Measurements from ENCODE around the gene MYO3A.
"Not testable (repeated sequence)": the region's sequence is repeated elsewhere in the genome, so short reads cannot be mapped to it uniquely, and the experiment has no call there.

MYO3A gene

DNA sequence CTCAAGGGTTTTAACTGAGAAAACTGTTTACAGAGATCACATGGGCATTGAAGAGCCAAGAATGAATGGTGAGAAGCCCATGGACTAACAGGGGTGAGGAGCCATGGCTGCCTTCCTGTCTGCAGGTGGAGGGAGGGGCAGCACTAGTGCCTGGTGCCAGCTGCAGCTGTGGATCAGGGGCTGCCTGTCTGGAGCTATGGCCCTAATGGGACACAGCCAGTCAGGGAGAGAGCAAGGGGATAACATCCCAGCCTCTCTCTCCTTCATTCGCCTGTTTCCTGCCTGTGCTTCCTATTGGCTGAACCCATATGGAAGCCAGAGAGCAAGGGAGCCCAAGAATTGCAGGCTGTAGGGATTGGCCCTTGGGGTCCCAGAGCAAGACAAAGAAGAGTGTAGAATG is 156.7 kb downstream of the MYO3A start:
- DNase-seq (ENCODE audit: low spot score), result no peak

DNA sequence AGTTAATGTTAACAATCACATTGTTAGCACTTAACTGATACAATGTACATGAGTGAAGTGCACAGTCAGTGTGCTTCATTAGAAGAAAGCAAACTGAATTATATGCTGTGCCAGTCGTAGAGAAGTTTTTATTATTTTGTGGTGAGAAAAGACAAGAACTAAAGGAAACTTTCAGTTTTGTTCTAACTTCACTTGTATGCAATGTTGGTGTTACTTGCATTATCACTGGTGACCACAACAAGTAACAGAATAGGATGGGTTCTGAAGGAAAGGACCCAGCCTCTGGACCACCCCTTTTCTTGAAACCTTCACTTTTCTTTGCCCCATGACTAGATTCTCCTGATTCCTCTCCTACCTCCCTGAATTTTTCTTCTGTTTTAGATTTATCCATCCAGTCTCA is 159.2 kb downstream of the MYO3A start:
- DNase-seq (ENCODE audit: low spot score), result no peak

GRCh38 chr10:26095781-26096180 is 161.8 kb downstream of the MYO3A start:
- DNase-seq (ENCODE audit: low spot score), result no peak

DNA sequence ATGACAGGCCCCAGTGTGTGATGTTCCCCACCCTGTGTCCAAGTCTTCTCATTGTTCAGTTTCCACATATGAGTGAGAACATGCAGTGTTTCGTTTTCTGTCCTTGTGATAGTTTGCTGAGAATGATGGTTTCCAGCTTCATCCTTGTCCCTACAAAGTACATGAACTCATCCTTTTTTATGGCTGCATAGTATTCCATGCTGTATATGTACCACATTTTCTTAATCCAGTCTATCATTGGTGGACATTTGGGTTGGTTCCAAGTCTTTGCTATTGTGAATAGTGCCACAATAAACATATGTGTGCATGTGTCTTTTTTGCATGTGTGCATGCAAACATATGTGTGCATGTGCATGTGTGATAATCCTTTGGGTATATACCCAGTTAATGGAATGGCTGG is 163.5 kb downstream of the MYO3A start:
- DNase-seq (ENCODE audit: low spot score), result not testable (repeated sequence)

DNA sequence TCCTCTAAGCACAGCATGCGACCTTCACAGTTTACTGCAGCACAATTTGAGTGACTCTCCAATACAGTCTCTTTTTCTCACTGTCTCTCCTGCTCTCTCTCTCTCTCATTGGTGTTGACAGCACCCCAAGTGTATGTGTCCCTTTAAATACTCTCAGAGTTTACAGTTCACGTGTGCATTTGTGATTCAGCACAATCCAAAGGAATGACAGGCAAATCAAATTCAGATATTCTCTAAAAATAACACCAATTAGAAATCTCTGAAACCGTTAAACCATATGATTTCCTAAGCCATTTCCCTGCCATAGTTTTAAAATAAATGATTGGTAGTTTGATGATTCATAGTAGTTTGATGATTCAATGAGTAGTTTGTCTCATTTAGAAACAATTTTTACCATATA is 178.5 kb downstream of the MYO3A start:
- no peak for DNase-seq (ENCODE audit: low spot score)

DNA sequence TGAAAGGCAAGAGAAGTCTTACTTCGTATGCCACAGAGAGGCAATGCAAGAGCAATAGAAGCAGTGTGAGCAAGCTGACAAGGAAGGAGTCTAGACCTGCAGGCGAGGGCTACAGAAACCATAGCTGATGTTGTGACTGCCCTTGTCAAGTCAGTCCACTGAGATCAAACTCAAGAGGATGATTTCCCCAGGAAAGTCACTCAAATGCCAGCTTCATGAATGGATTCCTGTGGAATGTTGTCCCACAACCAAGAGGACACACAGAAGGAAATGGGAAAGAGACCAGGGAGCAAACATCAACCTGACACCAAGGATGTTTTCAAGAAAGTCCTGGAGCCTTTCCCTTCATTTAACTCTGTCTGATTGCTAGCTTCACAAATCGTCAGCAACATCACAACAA is 204.6 kb downstream of the MYO3A start:
- DNase-seq (ENCODE audit: low spot score), result no peak

DNA sequence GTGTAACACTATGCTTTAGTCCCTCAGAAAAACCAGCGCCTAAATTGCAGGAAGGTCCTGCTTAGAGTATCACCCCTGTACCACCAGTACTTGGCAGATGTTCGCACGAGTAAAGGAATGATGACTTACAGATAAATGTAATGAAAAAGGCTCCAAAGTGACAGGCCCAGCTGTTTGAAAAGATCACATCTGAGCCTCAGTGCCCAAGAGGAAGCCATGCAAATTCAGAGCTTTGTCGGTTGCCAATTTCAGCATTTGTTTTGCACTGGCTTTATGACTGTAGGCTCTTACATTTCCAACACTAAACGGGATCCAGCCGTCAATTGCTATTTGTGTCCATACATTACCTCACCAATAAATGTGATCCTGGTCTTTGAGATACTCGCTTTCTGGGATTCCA is 222.0 kb downstream of the MYO3A start:
- DNase-seq (ENCODE audit: low spot score), result no peak

- DNase-seq (ENCODE audit: low spot score), result no peak
These were observed 223.7 kb downstream of the MYO3A start for GRCh38 chr10:26157734-26158133.

DNA sequence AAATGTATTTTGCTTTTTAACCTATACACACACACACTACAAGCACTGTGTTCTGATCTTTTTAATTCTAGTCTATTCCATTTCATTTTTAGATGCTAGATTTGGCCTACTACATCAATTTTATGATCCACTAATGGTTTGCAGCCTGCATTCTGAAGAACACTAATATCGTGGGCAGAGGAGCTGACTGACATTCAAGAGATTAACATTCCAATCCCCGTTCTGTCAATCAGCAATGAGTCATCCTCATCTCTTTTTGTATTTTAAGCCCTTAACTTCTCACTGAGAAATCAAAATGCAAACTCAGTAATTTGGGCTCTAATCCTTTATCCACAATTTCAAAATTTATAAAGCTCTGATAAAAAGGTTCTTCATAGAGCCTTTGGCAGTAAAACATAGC is 235.4 kb downstream of the MYO3A start:
- no peak for DNase-seq (ENCODE audit: low spot score)

DNA sequence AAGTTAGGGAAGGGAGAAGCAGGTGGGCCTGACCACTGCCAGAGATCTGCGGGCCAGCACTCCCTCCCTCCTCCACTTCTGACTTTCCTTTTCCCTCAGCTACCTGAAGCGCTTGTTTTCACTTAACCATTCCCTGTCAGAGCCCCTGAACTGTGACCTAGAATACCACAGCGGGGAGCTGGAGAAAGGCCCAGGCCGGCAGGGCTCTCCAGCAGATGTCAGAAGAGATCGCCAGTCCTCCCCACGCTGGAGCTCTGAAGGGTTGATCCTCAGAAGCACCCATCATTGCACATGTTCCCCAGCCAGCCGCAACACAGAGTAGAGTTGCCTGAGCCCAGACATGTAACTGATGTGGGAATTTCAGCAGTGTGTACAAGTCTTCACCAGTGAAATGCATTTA is 238.1 kb downstream of the MYO3A start:
- DNase-seq (ENCODE audit: low spot score), result no peak

GRCh38 chr10:26173837-26174236 is 239.8 kb downstream of the MYO3A start:
- DNase-seq (ENCODE audit: low spot score), result no peak

GRCh38 chr10:26177341-26177740 is 243.3 kb downstream of the MYO3A start:
- no peak for DNase-seq (ENCODE audit: low spot score)

DNA sequence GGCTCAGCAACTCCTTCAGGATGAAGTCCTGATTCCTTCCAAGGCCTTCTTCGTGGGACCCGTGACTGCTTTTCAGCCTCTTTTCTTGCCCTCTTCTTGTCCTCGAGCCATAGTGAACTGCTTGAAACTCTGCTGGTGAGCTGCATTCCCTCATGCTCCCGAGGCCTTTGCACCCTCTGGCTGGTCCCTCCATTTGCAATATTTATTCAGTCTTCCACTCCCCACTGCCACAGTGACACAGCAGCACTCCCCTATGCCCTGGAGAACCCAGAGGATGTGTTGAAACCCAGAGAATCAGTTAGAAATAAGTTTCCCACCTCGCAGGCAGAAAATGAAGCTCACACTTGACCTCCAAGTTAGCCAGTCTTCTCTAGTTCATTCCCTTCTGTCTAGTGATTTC is 260.2 kb downstream of the MYO3A start:
- no peak for DNase-seq (ENCODE audit: low spot score)

- no peak for DNase-seq (ENCODE audit: low spot score)
These were observed 263.2 kb downstream of the MYO3A start for GRCh38 chr10:26197248-26197647.

DNA sequence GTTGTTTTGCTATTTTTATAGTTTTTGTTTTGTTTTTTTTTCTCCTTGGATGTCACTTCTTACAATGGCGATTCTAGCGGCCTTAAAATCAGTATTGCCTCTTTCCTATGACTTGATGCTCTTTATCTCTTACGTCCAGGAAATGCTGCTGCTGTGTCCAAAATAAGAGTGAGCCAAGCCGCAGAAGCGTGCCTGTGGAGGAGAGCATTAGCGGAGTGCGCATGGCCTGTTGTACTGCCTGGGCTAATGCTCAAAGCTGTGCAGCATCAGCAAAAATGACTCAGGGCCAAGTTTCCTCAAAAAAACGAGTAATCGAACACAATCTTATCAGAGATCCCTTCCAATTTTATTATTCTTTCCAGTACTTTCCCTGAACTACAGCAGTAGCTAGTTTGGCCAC is 264.1 kb downstream of the MYO3A start:
- no peak for DNase-seq (ENCODE audit: low spot score)

DNA sequence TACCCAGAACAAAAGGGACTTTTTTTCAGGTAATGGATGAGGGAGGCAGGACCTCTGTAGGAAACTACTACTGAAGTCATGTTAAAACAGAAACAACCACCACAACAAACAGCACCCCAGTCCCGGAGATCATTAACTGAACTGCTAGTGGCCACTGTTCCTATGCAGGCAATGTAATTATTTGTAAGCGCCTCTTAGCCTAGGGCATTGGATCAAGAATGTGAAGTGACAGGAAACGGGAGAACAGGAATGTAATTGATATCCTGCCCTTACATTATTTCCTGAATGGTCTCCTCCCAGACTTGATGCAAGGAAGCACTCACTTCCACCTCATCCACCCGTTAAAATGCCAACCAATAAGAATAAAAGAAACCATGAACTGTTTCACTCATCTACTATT is 265.8 kb downstream of the MYO3A start:
- peak; percentile 5 for DNase-seq (ENCODE audit: low spot score)

DNA sequence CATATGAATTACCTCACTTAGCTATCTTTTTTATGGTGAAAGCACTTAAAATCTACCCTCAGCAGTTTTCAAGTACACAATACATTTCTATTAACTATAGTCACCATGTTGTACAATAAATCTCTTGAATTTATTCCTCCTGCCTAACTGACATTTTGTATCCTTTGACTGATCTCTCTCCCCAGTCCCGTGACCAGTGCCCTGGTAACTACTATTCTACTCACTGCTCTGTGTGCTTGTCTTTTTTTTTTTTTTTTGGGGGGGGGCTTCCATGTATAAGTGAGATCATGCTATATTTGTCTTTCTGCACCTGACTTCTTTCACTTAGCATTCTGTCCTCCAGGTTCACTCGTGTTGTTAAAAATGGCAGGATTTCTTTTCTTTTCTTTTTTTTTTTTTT is 271.2 kb downstream of the MYO3A start:
- no peak for DNase-seq (ENCODE audit: low spot score)

DNA sequence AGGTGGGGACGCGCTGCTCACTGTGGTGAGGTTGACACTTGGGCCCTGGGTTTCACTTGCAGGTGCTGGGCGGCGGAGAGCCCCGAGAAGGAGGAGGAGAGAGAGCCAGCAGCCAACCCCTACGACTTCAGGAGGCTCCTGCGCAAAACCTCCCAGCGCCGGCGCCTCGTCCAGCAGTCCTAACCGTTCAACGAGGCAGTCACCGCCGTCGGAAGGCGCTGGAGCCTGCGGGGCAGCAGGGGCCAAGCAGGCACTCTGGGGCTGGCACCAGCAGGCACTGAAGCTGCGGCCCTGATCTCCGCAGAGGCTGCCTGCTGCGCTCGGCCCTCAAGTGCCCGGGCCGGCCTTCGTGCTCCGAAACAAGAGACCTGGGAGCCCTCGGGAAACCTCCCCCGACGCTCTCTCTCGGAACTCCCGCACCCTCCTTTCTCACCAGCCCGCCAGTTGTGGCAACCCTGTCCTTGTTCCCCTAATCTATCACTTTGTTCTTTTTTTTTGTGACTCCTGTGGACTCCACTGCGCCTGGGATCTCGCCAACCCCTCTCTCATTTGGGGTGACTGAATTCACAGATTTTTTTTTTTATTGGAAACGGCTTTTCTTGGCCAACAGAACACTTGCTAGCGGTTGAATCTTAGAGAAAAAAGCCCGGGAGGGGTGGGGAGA is 277.9 kb downstream of the MYO3A start:
- DNase-seq (ENCODE audit: low spot score), result no peak

DNA sequence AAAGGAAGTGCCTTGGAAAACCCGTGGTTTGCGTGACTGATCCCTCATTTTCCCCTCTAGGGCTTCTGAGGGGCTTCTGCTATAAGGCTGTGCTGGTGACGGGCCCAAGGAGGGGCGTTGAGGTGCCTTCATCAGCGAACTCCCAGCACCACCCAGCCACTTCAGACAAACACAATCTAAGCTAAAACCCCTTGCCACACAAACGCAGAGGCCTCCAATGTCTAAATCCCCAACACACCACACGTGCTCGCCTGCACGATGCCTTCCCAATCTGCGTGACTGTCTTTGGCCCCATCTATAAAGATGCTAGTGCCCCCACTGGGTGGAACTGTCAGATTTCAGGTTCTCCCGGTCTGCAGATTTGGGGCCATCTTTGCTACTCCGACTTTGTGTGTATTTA is 278.5 kb downstream of the MYO3A start:
- no peak for DNase-seq (ENCODE audit: low spot score)

DNA sequence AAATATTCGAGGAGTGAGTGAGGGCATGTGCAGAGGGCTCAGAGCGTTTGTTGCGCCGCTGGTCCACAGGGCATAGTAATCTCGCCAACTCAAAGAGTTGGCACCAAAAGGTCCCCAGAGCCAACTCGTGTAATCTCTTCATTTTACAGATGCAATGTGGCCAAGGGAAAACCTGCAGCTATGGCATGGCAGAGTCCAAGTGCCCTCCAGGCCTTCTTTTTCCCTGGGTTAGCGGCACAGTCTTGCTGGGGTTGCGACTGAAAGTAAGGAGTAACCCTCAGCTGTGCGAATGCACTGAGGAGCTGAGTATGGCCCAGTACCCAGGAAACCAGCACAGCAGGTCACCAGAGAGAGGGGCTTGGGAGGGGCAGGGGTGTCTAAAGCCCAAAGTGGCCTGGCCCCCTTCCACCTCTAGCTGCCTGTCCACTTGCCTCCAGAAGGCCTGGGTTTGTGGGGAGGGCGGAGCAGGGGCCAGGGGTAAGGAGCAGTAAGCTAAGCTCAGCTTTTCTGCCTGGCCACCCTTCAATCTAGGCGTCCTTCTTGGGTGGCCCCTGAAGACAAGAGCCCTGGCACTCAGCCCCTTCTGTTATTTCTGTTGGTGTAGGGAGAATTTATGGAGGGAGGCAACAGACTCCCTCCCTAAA is 279.2 kb downstream of the MYO3A start:
- DNase-seq (ENCODE audit: low spot score), result no peak

DNA sequence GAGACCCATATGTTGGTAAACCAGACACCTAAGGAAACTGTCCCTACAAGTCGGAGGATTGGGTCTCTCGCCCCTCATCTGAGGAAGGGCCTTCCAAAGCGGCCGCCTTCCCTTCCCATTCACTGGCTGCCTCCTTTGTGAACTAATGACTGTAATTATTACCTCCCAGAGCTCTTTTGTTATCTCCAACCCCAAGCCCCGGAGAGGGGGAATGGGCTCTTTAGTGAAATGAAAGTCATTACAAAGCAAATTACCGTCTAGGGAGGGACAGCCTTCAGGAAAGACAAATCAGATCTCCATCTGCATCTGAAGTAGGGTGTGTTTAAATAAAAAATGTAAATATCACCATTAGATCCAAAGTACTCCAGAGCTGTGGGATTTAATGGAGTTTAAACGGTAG is 280.0 kb downstream of the MYO3A start:
- DNase-seq (ENCODE audit: low spot score), result no peak

DNA sequence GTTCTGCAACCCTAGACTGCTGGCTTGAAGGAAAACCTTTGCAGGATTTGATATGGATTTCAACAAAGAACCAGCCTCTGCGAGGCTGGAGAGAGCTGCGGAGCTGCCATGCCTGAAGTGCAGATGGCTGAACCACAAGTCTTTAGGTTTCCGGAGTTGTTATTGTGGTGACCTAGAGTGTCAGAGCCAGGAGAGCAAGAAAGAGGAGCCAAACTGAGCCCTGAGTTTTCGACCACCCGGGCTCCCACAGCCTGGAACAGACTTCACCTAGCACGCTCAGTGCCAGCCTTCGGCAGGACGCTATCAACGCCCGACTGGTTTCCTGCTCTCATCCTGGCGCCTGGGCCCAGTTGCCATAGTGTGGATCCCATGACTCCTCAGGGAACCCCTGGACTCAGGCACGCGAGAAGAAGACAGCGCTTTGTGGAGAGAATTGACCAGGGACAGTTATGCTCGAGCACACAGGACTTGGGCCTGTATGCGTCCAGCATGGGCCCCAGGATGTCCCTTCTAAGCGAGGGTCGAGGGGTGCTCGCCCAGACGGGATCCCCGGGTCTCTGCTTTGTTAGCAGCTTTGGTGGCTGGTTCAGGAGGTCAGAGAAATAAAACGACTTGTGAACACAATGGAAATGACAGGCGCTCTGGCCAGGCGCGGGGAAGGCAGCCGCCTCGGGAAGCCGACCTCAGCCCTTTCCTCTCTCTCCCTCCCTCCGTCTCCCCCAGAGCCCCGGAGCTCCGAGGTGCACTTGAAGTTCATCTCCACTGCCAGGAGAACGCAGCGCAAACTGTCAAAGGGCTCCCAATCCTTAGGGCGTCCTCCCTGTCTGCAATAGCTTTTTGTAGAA is 280.7 kb downstream of the MYO3A start:
- DNase-seq (ENCODE audit: low spot score), result no peak

DNA sequence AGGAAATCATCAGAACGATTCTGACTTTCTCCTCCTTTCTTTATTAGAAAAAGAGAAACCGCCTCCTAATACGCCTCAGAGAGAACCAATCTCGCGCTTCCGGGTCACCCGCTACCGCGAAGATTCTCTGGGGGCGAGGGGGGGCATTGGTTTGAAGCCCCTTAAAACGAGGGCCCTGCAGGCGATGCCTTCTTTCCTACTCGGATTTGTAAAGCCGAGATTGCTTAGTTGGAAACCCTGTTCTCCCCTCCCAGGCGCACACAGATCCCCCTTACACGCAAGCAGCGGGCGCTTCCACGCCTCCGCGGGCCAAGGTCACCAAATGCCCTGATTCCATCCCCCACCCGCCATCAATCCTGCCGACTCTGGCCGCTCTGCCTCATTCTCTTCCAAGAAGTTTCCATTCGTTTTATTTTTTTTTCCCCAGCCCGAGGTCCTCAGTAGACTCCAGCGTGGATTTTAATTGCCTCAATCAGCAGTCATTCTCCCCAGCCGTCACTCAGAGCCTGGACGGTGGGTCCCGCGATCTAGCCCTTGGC is 281.4 kb downstream of the MYO3A start:
- no peak for DNase-seq (ENCODE audit: low spot score)
